GM23338 (cell line): ENCODE data around the gene FKRP. TPM values are rescaled to one million over a fixed set of nuclear protein-coding genes. Genes with fewer than 3 reads are reported as not detected.

Experiments
- ATAC-seq: fragments of 200-7000 bp; cut with Tn5 transposase; 3 replicates; pipeline ENCODE4 v1.9.1; 2020
- DNase-seq: peaks from one replicate; pipeline ENCODE4 v3.0.0-alpha.2; 2015; ENCODE audit warnings: low spot score
- H2AFZ ChIP-seq: fragments of 200-600 bp; sonication (generic); 2 replicates; pipeline ENCODE4 v1.8.0; 2016; ENCODE audit warnings: antibody characterized with exemption, mild to moderate bottlenecking, moderate library complexity
- H3F3A ChIP-seq: fragments of 200-600 bp; sonication (generic); replicated peaks from 2 replicates; pipeline ENCODE4 v1.8.0; 2017; ENCODE audit warnings: antibody characterized with exemption, mixed run types, low read depth
- H3K27ac ChIP-seq: fragments of 200-600 bp; sonication (generic); 2 replicates; pipeline ENCODE4 v1.6.1; 2016; ENCODE audit warnings: low read depth
- H3K27me3 ChIP-seq: fragments of 200-600 bp; sonication (generic); 2 replicates; pipeline ENCODE4 v1.8.0; 2016; ENCODE audit warnings: mild to moderate bottlenecking, mixed run types, moderate library complexity; ENCODE audit not compliant: insufficient read depth
- H3K36me3 ChIP-seq: fragments of 200-600 bp; sonication (generic); 2 replicates; pipeline ENCODE4 v1.8.0; 2016; ENCODE audit warnings: mild to moderate bottlenecking; ENCODE audit not compliant: insufficient read depth
- H3K4me1 ChIP-seq: fragments of 200-600 bp; sonication (generic); 2 replicates; pipeline ENCODE4 v1.8.0; 2016; ENCODE audit warnings: mild to moderate bottlenecking, moderate library complexity; ENCODE audit not compliant: insufficient read depth
- H3K4me2 ChIP-seq: fragments of 200-600 bp; sonication (generic); 2 replicates; pipeline ENCODE4 v1.7.1; 2017; ENCODE audit warnings: mixed run types
- H3K4me3 ChIP-seq: fragments of 200-600 bp; sonication (generic); 2 replicates; pipeline ENCODE4 v1.6.1; 2016; ENCODE audit warnings: mixed run types
- H3K79me2 ChIP-seq: fragments of 200-600 bp; sonication (generic); replicated peaks from 2 replicates; pipeline ENCODE4 v1.8.0; 2017; ENCODE audit warnings: mild to moderate bottlenecking; ENCODE audit not compliant: insufficient read depth
- H3K9me2 ChIP-seq: fragments of 200-600 bp; sonication (generic); 2 replicates; pipeline ENCODE4 v1.8.0; 2017; ENCODE audit not compliant: insufficient read depth
- H4K20me1 ChIP-seq: fragments of 200-600 bp; sonication (generic); replicated peaks from 2 replicates; pipeline ENCODE4 v1.8.0; 2017; ENCODE audit warnings: mild to moderate bottlenecking; ENCODE audit not compliant: insufficient read depth
- H3K27ac Mint-ChIP-seq: 2 replicates; pipeline ENCODE4 v1.8.0; 2020; ENCODE audit warnings: inconsistent platforms, mild to moderate bottlenecking, moderate library complexity, mixed read lengths
- H3K27me3 Mint-ChIP-seq: 3 replicates; pipeline ENCODE4 v1.8.0; 2022; ENCODE audit warnings: low read depth, mild to moderate bottlenecking, moderate library complexity, mixed read lengths, inconsistent platforms; ENCODE audit not compliant: insufficient read depth, poor library complexity
- H3K36me3 Mint-ChIP-seq: 3 replicates; pipeline ENCODE4 v1.8.0; 2021; ENCODE audit warnings: low read depth, mild to moderate bottlenecking, inconsistent platforms, moderate library complexity, mixed read lengths
- H3K4me1 Mint-ChIP-seq: 3 replicates; pipeline ENCODE4 v1.8.0; 2020; ENCODE audit warnings: mild to moderate bottlenecking, inconsistent platforms, mixed read lengths
- H3K4me3 Mint-ChIP-seq: 3 replicates; pipeline ENCODE4 v1.8.0; 2021; ENCODE audit warnings: moderate library complexity, mild to moderate bottlenecking, inconsistent platforms, mixed read lengths
- H3K9me3 Mint-ChIP-seq: 3 replicates; pipeline ENCODE4 v1.8.0; 2020; ENCODE audit warnings: moderate library complexity, mild to moderate bottlenecking, inconsistent platforms, mixed read lengths
- NANOG ChIP-seq: IDR thresholded peaks from 2 replicates; pipeline ENCODE4 v1.6.1; 2016; ENCODE audit warnings: antibody characterized with exemption, borderline replicate concordance
- STAT1 ChIP-seq: IDR thresholded peaks from one replicate; pipeline ENCODE4 v1.6.1; 2016; ENCODE audit warnings: antibody characterized with exemption; ENCODE audit not compliant: unreplicated experiment
- polyA plus RNA-seq: library from polyadenylated mRNA; unstranded; fragments of >200 nt; fragmentation: Nextera tagmentation; extraction: Ambion mirVana; gene quantifications from 2 replicates; pipeline ENCODE4 v1.2.1, GENCODE V29; 2016
- total RNA-seq: library from RNA; depleted of rRNA; stranded (reverse); fragments of >200 nt; shearing (Covaris generic); gene quantifications from 2 replicates; pipeline ENCODE4 v1.2.3, GENCODE V29; 2014
- TF ChIP-seq, protein P1 (sequence below), 2 experiments: fragments of 200-600 bp in 1 of 2; sonication (generic) in 1 of 2; conservative IDR thresholded peaks; 2 replicates each; pipeline versions ENCODE4 v1.5.1 to v1.6.1; 2016 to 2017; ENCODE audit warnings: antibody characterized with exemption in 2 of 2, low read depth in 2 of 2, mild to moderate bottlenecking in 2 of 2, moderate library complexity in 1 of 2
- TF ChIP-seq, protein P2 (sequence below): IDR thresholded peaks from 2 replicates; pipeline ENCODE4 v1.6.1; 2016; ENCODE audit warnings: antibody characterized with exemption

Gene FKRP
- total and polyA plus RNA-seq, 2 experiments from 2014 or later: 11.5 to 31.9 TPM

DNA sequence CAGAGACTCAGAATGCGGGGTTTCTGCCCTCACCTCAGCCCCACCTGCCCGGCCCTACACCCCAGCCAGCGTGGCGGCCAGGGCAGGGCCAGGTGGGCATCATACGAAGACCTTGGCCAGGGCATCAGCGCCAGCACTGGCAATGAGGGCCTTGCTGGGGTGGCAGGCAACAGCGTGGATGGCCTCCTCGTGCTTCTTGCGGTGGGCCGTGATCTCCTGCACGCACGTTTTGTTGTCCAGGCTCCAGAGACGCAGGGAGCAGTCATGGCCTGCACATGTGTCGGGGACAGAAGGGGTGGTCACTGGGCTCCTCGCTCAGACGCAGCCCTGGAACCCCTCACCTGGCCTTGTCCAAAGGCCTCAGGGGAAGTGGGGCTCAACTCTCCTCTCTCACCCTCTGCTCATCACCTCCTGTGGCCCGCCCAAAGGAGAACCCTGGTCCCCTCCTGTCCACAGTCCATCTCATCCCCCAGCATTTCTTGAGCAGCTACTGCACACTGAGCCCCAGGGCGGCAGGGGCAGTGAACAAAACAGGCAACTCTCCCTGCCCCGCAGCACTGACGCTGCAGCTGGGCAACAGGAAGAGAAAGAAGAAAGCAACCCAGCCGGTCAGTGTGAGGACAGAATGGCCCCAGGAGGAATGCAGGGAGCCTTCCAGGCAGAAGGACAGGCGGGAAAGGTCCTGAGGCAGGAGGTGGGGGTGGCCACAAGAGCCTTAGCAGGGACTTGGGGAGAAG lies 25.2 kb upstream of the FKRP start:
- Mint-ChIP-seq H3K36me3 (peaks cover 47% of the 10 kb centered on the region), H3K9me3 (no peaks in the 10 kb centered on the region), H3K4me3 (no peak overlapping the region), H3K27me3 (peaks cover 16% of the 10 kb centered on the region), H3K27ac (no peak overlapping the region), H3K4me1 (peaks cover 17% of the 10 kb centered on the region)
- no peak overlapping the region for H3K4me2 ChIP-seq
- ATAC-seq (no peak), DNase-seq (no peak)
- H3K79me2 ChIP-seq: peaks cover 5% of the 10 kb centered on the region; the same call in 1 of the 2 replicates
- no peaks in the 10 kb centered on the region for H3K9me2 ChIP-seq
- H2AFZ ChIP-seq: no peak overlapping the region
- peaks cover 7% of the 10 kb centered on the region; the same call in 1 of the 2 replicates for H3K36me3 ChIP-seq
- H3K4me3 ChIP-seq: no peak overlapping the region
- no peak overlapping the region for H3K27ac ChIP-seq
- H3K27me3 ChIP-seq: no peaks in the 10 kb centered on the region
- peaks cover 8% of the 10 kb centered on the region; the same call in 1 of the 2 replicates for H3K4me1 ChIP-seq
- peaks cover 14% of the 10 kb centered on the region; the same call in 1 of the 2 replicates for H3F3A ChIP-seq
- no peaks in the 10 kb centered on the region; the same call in 1 of the 2 replicates for H4K20me1 ChIP-seq
- TF ChIP-seq STAT1 (no peak), NANOG (no peak)

DNA sequence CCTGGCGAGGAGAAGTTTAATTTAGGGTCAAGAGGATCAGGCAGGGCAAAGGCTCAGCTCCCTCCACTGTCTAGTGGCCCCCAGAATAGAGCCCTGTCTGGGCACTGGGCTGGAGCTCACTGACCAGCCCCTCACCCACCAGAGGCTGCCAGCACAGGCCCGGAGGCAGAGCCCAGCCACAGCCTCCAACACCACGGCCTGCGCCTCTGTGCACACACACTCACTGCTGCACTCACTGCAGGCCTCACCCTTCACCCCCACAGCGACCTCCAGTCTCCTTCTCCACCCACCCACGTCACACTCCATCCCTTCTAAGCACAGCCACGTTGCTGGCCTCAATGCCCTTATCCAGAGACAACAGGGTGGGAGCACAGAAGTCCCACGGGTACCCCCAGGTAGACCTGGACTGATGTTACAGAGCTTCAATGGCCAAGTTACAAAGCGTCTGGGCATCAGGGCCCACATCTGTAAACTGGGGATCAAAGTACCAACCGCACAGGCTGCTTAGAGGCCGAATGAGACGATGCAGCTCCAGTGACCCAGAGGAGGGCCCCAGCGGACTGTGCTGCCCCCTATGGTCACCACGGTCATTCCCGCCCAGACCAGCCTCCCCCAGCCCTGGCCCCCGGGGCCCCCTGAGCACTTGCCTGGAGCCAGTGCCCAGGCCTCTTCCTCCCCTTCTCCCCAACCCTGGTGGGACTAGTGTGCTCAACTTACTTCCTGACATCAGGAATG lies 24.4 kb upstream of the FKRP start:
- peaks cover 14% of the 10 kb centered on the region; the same call in 1 of the 2 replicates for H3F3A ChIP-seq
- TF ChIP-seq, protein P1, sequence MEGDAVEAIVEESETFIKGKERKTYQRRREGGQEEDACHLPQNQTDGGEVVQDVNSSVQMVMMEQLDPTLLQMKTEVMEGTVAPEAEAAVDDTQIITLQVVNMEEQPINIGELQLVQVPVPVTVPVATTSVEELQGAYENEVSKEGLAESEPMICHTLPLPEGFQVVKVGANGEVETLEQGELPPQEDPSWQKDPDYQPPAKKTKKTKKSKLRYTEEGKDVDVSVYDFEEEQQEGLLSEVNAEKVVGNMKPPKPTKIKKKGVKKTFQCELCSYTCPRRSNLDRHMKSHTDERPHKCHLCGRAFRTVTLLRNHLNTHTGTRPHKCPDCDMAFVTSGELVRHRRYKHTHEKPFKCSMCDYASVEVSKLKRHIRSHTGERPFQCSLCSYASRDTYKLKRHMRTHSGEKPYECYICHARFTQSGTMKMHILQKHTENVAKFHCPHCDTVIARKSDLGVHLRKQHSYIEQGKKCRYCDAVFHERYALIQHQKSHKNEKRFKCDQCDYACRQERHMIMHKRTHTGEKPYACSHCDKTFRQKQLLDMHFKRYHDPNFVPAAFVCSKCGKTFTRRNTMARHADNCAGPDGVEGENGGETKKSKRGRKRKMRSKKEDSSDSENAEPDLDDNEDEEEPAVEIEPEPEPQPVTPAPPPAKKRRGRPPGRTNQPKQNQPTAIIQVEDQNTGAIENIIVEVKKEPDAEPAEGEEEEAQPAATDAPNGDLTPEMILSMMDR (conservative IDR thresholded peaks at IDR 0.05; ENCODE audit: low read depth in 2 of 2): peak; percentile 51 to 65
- TF ChIP-seq, protein P2, sequence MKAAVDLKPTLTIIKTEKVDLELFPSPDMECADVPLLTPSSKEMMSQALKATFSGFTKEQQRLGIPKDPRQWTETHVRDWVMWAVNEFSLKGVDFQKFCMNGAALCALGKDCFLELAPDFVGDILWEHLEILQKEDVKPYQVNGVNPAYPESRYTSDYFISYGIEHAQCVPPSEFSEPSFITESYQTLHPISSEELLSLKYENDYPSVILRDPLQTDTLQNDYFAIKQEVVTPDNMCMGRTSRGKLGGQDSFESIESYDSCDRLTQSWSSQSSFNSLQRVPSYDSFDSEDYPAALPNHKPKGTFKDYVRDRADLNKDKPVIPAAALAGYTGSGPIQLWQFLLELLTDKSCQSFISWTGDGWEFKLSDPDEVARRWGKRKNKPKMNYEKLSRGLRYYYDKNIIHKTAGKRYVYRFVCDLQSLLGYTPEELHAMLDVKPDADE: no peak
- no peak for TF ChIP-seq STAT1
- H3K79me2 ChIP-seq: peaks cover 2% of the 10 kb centered on the region; the same call in 1 of the 2 replicates
- Mint-ChIP-seq H3K27me3 (peaks cover 16% of the 10 kb centered on the region), H3K9me3 (peaks cover 3% of the 10 kb centered on the region; the same call in 1 of the 3 replicates), H3K27ac (peak overlapping the region; percentile 21; the same call in 1 of the 2 replicates), H3K4me3 (no peak overlapping the region), H3K36me3 (peaks cover 55% of the 10 kb centered on the region), H3K4me1 (peaks cover 24% of the 10 kb centered on the region)
- no peak overlapping the region for H3K4me3 ChIP-seq
- ATAC-seq: peak; percentile 13
- no peak overlapping the region for H3K4me2 ChIP-seq
- peaks cover 8% of the 10 kb centered on the region; the same call in 1 of the 2 replicates for H3K4me1 ChIP-seq
- peaks cover 2% of the 10 kb centered on the region for H4K20me1 ChIP-seq
- H3K27me3 ChIP-seq: no peaks in the 10 kb centered on the region
- H3K27ac ChIP-seq: no peak overlapping the region
- peaks cover 9% of the 10 kb centered on the region; the same call in 1 of the 2 replicates for H3K36me3 ChIP-seq
- H3K9me2 ChIP-seq: no peaks in the 10 kb centered on the region
- DNase-seq: peak; percentile 66
- H2AFZ ChIP-seq: no peak overlapping the region
